NCI-H526 (cell line): ENCODE measurements around the gene BCL2L14.

Experiments used
- DNase-seq, 2 experiments: peaks; one replicate each; lab custom pipeline; 2025; lab: John Stamatoyannopoulos, UW

BCL2L14 gene

DNA sequence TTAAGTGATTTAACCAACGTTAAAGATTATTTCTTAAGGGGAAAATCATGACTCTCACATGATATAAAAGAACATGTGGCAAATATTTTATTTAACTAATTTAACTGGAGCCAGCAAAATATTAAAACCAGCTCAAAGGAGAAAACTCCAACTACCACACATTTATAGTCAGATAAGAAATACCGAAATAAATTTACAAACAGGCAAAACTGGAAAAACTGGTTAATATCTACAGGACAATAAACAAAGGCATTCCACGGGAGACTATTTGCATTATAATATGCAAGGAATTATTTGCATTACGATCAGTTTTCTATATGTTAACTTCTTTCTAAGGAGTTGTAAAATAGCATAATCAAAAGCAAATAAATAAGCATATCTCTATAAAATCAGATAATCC is 13.8 kb upstream of the BCL2L14 start:
- peak; percentile 94 for DNase-seq

DNA sequence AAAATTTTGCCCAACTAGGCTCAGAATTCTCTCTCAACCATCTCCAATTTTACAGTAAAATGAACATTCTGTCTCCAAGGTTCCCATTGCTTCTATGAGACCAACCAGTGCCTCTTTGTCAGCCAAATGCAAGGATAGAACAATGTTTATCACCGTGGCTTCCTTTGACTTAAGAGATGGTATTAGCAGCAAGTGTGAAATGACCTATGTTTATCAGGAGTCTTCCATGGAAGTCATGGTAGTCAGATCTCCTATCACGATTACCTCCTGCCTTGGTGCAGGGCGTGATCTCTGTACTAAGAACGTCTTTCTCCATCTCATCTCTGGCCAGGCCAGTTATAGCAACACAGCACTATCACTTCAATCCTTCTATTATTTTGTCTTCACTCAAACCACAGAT is 6.1 kb upstream of the BCL2L14 start:
- DNase-seq = no peak

DNA sequence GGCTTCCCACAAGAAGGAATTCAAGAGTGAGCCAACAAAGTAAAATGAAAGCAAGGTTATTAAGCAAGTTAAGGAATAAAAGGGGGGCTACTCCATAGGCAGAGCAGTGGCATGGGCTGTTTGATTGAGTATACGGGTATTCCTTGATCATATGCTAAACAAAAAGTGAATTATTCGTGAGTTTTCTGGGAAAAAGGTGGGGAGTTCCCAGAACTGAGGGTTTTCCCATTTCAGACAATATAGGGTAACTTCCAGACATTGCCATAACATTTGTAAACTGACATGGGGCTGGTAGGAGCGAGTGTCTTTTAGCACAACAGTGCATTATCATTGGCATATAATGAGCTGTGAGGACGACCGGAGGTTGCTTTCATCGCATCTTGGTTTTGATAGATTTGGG is 2.0 kb upstream of the BCL2L14 start:
- DNase-seq = no peak

DNA sequence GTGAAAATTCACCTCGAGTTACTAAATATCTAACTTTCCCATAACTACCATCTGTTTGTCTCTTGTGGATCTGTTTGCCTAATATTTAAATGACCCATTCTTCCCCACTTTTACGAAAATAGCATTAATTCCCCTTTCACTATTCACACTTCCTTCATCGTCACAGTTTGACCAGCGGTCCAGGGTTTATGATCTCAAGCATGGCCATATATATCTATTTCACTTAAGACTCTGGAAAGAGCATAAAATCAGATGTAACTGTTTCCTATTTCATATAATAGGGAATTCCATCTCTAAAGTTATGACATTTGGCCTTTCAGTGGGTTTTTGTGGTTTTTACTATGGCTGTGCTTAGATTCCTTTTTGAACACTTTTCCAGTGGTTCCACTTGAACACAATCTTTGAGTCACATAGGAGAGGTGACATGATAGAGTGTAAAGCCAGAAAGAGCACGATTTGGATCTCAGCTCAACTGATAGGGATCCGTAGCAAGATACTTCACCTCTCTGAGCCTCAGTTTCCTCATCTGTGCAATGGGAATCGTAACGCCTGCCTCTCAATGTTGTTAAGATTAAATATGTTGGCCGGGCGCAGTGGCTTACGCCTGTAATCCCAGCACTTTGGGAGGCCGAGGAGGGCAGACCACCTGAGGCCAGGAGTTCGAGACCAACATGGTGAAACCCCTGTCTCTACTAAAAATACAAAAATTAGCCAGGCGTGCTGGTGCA is 754 bp upstream of the BCL2L14 start:
- DNase-seq = no peak

DNA sequence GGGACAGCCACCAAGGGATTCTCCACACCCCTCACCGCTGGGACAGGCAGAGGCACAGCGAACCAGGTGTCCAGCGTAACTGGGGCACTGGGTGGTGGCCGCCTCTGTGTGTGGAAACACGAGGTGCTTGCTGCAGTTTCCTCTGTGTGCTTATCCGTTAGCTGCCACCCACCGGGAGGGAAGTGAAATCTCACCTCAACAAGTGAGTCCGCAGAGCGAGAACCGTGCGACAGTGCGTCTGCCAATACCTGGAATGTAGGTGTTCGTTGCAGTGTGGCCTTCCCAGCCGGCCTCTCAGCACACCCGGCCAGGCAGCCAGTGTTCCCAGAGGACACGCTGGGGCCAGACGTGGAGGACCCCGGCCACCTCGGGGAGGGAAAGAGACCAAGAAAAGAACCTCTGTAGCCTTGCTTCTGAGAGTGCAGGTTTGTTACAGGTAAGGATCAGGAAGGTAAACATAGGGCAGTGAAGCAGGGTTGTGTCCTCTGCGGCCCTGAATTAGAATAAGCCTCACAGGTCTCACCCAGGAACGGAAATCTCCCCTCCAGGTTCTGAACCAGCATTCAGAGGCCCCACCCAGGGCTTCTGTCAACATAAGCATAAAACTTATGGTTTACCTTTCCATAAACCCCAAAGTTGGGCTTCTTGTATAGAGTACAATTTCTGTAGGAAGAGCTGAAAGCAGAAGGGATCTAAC is 1.5 kb downstream of the BCL2L14 start:
- DNase-seq = peak; percentile 28 to 65

DNA sequence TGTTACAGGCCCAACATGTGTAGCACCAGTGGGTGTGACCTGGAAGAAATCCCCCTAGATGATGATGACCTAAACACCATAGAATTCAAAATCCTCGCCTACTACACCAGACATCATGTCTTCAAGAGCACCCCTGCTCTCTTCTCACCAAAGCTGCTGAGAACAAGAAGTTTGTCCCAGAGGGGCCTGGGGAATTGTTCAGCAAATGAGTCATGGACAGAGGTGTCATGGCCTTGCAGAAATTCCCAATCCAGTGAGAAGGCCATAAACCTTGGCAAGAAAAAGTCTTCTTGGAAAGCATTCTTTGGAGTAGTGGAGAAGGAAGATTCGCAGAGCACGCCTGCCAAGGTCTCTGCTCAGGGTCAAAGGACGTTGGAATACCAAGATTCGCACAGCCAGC is 8.6 kb downstream of the BCL2L14 start:
- DNase-seq = no peak

DNA sequence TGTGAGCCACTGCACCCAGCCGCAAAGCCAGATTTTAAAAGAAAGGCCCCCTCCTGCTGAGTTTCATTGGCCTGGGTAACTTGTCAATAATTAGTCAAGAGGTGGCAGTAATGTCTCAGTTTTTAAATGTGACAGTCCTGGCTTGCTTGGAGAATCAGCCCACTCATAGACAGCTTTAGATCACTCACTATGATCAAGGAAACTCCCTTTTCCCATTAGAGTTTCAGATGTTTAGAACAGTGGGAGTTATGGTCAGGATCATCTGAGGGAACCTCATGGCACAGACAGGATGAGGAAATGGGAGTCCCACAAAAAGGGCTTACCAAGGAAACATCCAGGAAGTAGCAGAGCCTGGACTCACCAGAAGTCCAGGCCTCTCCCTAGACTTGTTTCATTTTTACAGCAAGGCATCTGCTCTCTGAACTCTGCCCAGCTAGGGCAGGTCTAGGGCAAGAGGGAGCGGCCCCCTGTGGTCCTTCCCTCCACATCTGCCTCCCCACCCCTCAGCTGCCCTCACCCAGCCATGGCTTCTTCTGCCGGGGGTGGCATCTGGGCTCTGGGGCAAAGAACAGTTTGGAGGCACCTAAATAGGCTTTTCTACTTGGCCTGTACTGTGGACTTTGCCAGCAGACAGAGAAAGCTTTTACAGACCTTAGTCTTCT is 11.2 kb downstream of the BCL2L14 start:
- peak; percentile 42 to 66 for DNase-seq

DNA sequence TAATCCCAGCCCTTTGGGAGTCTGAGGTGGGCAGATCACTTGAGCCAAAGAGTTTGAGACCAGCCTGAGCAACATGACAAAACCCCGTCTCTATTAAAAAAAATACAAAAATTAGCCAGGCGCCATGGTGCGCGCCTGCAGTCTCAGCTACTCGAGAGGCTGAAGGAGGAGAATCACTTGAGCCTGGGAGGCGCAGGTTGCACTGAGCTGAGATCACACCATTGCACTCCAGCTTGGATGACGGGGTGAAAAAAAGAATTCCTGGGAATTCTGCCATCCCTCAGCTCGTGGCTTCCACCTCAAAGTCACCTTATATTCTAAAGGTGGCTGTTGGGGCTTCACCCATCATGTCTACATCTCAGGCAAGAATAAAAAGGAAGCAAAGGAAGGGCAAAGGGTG is 12.9 kb downstream of the BCL2L14 start:
- DNase-seq = no peak

DNA sequence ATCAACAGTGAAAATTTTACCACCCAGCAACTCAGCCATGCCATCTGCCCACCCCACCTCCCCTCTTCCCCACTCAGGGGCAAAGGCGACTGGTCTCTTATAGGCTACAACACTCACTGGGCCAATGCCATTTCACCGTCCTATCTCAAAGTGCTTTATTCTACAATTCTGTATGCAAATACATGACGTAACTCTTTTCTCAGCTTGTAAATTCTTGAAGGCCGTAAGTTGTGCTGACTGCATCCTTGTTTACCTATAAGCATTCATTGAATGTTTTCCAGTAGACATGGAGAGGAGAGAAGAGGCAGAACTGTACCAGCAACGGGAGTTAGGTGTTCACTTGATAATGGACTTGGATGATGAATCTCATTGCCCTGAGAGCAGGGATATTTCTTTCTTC is 15.6 kb downstream of the BCL2L14 start:
- peak; percentile 50 to 57 for DNase-seq

DNA sequence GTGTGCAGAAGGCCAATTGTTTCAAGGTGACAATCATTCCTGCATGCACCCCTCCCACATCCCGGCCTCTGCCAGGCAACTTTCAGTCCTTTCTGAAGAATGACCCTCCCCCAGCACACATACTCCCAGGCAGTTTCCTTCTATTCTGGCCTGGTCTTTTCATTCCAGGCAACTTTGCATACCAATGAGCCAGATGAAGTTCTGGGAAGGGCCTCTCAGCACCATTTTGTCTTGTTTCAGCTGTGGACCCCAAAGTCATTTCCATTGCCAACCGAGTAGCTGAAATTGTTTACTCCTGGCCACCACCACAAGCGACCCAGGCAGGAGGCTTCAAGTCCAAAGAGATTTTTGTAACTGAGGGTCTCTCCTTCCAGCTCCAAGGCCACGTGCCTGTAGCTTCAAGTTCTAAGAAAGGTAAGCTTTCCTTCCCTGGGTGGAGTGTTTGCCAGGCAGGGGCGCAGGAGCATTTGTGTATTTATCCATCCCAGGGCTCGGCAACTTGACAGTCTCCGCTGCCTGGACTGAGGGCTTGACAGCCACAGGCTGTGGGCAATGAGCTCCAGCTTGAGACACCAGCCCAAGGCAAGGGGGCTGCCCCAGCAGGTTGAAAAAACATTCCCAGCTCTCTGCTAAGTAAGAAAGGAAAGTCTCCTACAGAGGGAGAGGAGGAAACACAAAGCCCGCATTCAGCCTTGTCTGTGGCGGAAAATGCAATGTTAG is 16.4 kb downstream of the BCL2L14 start:
- DNase-seq = peak; percentile 49 to 67

DNA sequence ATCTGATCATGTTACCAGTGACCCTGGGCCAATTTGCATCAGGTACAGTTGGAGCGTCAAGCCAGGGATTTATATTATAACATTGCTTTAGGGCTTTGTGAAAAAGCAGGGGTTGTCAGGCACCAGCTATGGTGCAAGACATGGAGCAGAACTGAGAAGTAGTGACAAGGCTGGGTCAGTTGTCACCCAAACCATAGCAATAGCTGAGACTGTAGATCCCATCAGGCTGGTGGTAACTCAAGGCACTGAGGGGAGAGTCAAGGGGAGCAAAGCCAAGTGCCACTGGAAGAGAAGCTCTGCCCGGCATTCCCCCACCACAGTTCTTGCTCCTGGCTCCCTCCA is 16.9 kb downstream of the BCL2L14 start:
- DNase-seq = peak; percentile 94

DNA sequence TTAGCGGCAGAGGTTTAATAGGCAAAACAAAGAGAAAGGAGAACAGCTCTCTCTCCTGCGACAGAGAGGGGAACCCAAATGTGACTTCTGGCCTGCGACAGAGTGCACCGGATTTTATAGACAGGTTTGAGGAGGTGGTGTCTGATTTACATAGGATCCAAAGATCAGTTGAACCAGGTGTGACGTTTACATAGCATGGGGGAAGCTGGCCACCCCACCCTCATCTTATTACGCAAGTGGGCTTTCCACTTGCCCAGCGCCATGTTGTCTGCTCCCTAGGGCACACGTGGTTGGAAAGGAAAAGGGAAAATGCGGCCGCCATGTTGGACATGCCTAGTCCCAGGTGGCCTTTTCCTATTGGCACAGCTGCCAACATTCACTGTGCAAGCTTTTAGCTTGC is 17.4 kb downstream of the BCL2L14 start:
- DNase-seq = peak; percentile 89 to 93

DNA sequence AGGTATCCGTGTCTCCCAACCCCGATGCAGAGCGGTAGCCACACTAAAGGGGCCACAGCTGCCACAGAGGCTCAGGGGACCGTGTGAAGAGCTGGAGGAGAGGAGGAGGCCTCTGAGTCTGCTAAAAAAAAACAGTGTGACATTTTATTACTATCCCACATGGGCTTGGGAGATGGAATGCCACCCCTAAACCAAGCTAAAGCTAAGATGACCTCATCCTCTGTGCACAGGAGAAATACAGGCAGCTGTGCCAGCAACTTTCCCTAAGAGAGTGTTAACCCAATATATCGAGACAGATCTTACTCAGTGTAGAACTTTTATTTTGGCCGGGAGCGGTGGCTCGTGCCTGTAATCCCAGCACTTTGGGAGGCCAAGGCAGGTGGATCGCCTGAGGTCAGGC is 18.0 kb downstream of the BCL2L14 start:
- DNase-seq = no peak

DNA sequence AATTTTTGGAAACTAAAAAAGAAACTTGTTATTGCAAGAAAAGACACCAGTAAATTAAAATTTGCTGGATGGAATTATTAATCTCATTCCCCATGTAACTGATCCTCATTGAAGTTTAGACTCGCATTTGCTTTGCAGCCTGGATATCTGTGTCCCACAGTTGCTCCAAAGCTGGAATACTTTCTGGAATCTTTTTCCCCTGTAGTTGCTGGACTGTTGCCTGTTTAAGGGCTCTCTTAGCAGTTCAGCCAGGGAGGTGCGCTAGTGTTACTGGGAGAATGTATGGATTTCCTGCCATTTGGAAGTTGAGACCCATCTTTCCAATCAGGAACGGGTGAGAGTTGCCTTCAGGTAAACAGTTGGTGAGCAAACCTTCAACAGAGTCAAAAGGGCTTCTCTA is 20.3 kb downstream of the BCL2L14 start:
- no peak for DNase-seq

DNA sequence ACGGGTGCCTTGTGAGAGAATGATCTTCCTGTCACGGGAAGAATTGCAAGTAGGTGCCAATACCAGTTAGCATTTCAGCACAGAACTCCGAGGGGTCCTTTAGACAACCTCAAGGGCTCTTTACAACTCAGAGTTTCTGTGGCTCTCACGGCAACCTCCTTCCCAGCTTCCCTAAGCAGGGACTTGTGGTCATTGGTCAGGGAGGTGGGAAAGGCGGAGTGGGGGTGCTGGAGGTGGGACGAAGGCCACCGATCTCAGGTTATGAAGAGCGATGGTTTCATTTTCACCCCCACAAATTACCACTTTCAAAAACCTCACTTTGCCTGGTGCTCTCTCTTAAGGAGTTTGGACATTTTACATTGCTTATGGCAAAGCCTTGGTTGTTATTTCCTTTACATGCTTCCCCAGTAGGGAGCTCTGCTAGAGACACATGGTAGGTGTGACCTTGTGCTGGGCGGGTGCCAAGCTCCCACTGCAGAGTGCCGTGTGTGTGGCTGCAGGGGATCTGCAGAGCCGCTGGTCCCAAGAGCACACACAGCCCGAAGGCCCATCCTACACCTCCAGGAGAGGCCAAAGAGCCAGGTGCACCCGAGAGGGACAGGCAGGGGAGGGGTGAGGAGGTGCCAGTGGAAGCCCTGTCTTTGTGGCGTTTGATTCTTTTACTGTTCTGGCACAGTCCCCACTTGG is 21.4 kb downstream of the BCL2L14 start:
- DNase-seq = peak in 1 of 2 experiments; percentile 32

DNA sequence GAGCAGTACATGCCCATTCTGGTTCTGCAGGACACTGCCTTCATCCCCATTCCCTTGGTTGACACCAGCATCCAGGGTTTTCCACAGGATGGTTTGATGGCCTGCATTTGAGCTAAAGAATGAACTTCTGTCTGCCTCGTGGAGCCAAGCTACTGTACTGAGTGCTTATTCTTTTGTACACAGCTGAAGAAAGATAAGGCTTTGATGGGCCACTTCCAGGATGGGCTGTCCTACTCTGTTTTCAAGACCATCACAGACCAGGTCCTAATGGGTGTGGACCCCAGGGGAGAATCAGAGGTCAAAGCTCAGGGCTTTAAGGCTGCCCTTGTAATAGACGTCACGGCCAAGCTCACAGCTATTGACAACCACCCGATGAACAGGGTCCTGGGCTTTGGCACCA is 23.7 kb downstream of the BCL2L14 start:
- no peak for DNase-seq

DNA sequence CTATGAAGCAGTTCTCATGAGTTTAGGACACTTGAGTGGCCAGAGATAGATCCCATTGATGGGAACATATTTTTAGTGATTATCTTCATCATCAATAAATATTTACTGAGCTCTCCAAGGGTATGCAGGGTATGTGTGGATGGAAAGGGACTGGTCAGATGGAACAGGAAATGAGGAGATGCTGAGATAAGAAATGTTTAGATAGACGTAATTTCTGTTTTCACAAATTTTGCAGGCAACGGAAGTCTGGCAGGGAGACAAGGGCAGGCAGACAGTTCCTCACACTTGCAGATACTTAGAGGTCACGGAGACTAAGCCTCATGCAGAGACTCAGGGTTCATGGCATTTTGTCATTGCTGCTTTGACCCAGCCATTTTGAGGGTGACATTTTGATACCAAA is 24.3 kb downstream of the BCL2L14 start:
- no peak for DNase-seq

DNA sequence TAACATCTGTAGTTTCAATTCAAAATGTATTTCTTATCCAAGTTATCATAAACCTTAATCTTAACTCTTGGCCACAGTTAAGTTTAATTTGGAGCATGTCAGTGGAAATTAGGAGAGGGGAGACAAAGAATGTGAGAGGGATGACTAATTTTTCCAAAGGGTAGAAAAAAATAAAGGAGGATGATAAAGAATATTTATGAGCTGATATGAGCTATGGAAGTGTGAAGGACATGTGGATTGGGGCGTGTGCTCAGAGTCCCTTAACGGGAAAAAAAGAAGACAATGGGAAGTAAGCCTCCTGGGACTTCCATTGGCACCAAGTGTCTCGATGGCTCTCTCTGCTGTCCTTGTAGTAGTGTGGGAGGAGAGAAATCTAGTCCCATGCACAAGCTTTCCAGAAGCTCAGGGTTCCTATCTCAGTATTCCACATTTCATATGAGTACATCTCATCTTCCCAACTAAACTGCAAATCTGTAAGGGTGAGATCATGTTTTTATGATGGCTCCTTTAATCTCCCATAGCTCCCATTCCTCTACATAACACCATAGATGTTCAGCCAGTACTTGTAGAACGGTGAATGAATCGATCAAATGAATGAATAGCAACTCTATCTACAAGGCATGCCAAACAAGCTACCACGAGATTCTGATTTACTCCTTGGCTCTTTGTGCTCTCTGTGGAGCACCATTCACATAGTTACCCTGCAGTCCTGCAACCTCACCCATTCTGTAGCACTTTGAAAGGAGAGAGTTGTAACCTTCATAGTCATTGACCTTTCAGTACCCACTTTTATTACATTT is 27.4 kb downstream of the BCL2L14 start:
- no peak for DNase-seq

DNA sequence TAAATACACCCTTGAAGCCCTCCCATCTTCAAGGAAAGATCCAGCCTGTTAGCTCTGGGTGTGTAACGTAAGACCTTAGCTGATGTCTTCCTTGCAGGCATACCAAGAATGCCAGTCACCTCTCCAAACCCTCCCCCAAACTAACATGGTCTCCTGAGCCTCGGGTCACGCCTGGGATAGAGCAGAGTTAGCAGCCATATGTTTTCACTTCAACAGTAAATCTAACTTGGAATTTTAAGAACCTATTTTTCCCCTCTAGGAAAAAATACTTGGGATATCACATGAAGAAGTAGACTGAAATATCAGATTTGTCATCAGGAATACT is 27.9 kb downstream of the BCL2L14 start:
- DNase-seq = no peak

DNA sequence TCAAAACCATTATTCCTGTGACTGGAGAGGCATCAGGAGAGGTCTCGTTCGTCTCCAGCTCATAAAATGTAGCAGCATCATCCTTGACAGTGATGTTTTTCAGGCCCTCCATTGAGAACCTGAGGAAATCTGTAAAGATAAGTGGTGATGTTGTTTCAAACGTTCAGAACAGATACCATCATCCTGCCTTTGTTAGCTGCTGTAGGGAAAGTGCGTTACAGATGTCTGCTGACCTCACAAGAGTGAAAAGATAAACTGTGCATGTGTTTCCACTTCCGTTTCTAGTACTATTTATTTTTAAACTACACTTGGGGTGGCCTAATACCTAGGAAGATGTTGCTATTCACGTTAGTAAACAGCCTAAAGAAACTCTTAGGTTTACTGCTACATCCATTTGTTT is 28.4 kb downstream of the BCL2L14 start:
- no peak for DNase-seq

DNA sequence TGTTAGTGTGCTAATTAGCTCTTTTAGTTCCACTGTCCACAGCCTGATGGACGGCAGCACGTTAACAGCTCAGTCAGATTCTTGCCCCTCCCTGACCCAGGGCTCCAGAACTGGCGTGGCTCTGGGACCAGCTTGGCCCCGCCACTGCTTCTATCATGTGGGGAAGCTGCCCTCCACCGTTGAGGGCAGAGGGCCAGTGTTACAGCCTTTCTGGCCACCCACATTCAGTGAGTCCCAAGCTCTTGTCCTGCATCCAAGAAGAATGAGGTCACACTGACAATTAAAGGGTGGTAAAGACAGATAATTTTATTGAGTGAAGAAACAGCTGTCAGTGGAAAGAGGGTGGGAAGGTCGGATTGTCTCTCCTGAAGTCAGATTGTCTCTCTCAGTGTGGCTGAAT is 36.9 kb downstream of the BCL2L14 start:
- no peak for DNase-seq
